ENCODE measurements around the gene TIMELESS.

DNA sequence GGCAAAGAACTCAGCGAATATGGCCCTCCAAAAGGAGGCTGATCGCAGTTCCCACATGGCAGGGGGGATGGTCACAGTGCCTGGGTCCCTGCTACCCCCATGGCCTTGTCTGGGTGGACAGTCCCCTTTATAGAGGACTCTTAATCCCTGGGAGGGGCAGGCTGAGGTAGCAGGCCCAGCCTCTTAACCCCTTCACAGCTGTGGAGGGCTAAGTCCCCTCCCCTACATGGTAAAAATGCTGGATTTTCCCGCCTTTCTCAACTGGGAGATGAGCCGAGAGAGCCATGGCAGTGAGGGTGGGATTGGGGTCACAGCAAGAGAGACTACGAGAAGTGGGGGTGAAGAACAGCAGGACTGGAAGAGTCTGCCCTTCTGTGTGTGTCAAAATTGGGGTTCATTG lies 5.3 kb upstream of the TIMELESS start, which contains the start of gene MIP:
- TF ChIP-seq EZH2 (IDR thresholded peaks at IDR 0.05; ENCODE audit: low read depth): no peak
- TF ChIP-seq, protein P1, sequence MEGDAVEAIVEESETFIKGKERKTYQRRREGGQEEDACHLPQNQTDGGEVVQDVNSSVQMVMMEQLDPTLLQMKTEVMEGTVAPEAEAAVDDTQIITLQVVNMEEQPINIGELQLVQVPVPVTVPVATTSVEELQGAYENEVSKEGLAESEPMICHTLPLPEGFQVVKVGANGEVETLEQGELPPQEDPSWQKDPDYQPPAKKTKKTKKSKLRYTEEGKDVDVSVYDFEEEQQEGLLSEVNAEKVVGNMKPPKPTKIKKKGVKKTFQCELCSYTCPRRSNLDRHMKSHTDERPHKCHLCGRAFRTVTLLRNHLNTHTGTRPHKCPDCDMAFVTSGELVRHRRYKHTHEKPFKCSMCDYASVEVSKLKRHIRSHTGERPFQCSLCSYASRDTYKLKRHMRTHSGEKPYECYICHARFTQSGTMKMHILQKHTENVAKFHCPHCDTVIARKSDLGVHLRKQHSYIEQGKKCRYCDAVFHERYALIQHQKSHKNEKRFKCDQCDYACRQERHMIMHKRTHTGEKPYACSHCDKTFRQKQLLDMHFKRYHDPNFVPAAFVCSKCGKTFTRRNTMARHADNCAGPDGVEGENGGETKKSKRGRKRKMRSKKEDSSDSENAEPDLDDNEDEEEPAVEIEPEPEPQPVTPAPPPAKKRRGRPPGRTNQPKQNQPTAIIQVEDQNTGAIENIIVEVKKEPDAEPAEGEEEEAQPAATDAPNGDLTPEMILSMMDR (conservative IDR thresholded peaks at IDR 0.05): no peak
